HG03103 (cell line): ENCODE data around the gene ITSN2.
"Not testable (repeated sequence)": the region's sequence is repeated elsewhere in the genome, so short reads cannot be mapped to it uniquely, and the experiment has no call there.

Experiments used
- ATAC-seq: cut with Tn5 transposase; IDR thresholded peaks from one replicate; pipeline ENCODE4 v1.9.1; 2021; ENCODE audit warnings: low read depth; ENCODE audit not compliant: unreplicated experiment

The ITSN2 gene

GRCh38 chr2:24360050-24360962, at the start of gene ITSN2:
ITSN2 (minus strand) TSS chr2:24360536; CDS start chr2:24328082, 32,454 bp downstream.
- ATAC-seq, result peak; percentile 69

GRCh38 chr2:24409171-24409570, 48.8 kb upstream of the ITSN2 start:
- no peak for ATAC-seq

GRCh38 chr2:24408704-24409103, 48.4 kb upstream of the ITSN2 start:
- ATAC-seq, result not testable (repeated sequence)

- ATAC-seq, result no peak
These were observed 44.2 kb upstream of the ITSN2 start for GRCh38 chr2:24404491-24404921.

- ATAC-seq, result no peak
These were observed 43.5 kb upstream of the ITSN2 start for GRCh38 chr2:24403832-24404212.

- no peak for ATAC-seq
These were observed 43.0 kb upstream of the ITSN2 start for GRCh38 chr2:24403168-24403831.

GRCh38 chr2:24402242-24403097, 42.1 kb upstream of the ITSN2 start:
- no peak for ATAC-seq

- no peak for ATAC-seq
These were observed 40.0 kb upstream of the ITSN2 start for GRCh38 chr2:24400207-24400907.

- no peak for ATAC-seq
These were observed 39.3 kb upstream of the ITSN2 start for GRCh38 chr2:24399434-24400206.

- no peak for ATAC-seq
These were observed 34.7 kb upstream of the ITSN2 start for GRCh38 chr2:24394998-24395397.

- no peak for ATAC-seq
These were observed 32.3 kb upstream of the ITSN2 start for GRCh38 chr2:24392542-24393059.

GRCh38 chr2:24385366-24385765, 25.0 kb upstream of the ITSN2 start:
- no peak for ATAC-seq

- ATAC-seq, result no peak
These were observed 22.2 kb upstream of the ITSN2 start for GRCh38 chr2:24382363-24383073.

GRCh38 chr2:24380820-24381219, 20.5 kb upstream of the ITSN2 start:
- no peak for ATAC-seq

GRCh38 chr2:24375349-24376087, 15.2 kb upstream of the ITSN2 start:
- ATAC-seq, result no peak

GRCh38 chr2:24374301-24374700, 14.0 kb upstream of the ITSN2 start:
- ATAC-seq, result no peak

- no peak for ATAC-seq
These were observed 11.7 kb upstream of the ITSN2 start for GRCh38 chr2:24372033-24372432.

GRCh38 chr2:24365826-24366225, 5.5 kb upstream of the ITSN2 start:
- no peak for ATAC-seq
